Smooth muscle cell (in vitro differentiated cells): ENCODE measurements around the gene PDE8A. TPM values are rescaled to one million over a fixed set of nuclear protein-coding genes. Genes with fewer than 3 reads are reported as not detected.

ENCODE experiments used
- DNase-seq: peaks from one replicate; lab custom pipeline; 2025; ENCODE audit not compliant: unreplicated experiment; lab: John Stamatoyannopoulos, UW
- H2AFZ ChIP-seq: fragments of 200-600 bp; sonication (generic); 2 replicates; pipeline ENCODE4 v1.6.0; 2016; ENCODE audit warnings: antibody characterized with exemption, low read depth, mild to moderate bottlenecking
- H3F3A ChIP-seq: fragments of 200-600 bp; sonication (generic); 2 replicates; pipeline ENCODE4 v1.6.0; 2017; ENCODE audit warnings: antibody characterized with exemption, low read depth
- H3K27ac ChIP-seq: fragments of 200-600 bp; sonication (generic); 2 replicates; pipeline ENCODE4 v1.5.1; 2016; ENCODE audit warnings: low read depth, mild to moderate bottlenecking
- H3K27me3 ChIP-seq: fragments of 200-600 bp; sonication (generic); 2 replicates; pipeline ENCODE4 v1.6.1; 2016; ENCODE audit warnings: low read depth, mild to moderate bottlenecking
- H3K36me3 ChIP-seq: fragments of 200-600 bp; sonication (generic); 2 replicates; pipeline ENCODE4 v1.5.1; 2016; ENCODE audit warnings: low read depth
- H3K4me1 ChIP-seq: fragments of 200-600 bp; sonication (generic); 2 replicates; pipeline ENCODE4 v1.5.1; 2016; ENCODE audit warnings: low read depth
- H3K4me2 ChIP-seq: fragments of 200-600 bp; sonication (generic); 2 replicates; pipeline ENCODE4 v1.6.0; 2016; ENCODE audit warnings: mild to moderate bottlenecking
- H3K4me3 ChIP-seq: fragments of 200-600 bp; sonication (generic); 2 replicates; pipeline ENCODE4 v1.5.1; 2016; ENCODE audit warnings: mild to moderate bottlenecking
- H3K79me2 ChIP-seq: fragments of 200-600 bp; sonication (generic); 2 replicates; pipeline ENCODE4 v1.6.0; 2016; ENCODE audit warnings: low read depth, mild to moderate bottlenecking
- H3K9ac ChIP-seq: fragments of 200-600 bp; sonication (generic); 2 replicates; pipeline ENCODE4 v1.6.0; 2016; ENCODE audit warnings: low read depth
- H3K9me3 ChIP-seq: fragments of 200-600 bp; sonication (generic); replicated peaks from 2 replicates; pipeline ENCODE4 v1.5.1; 2016; ENCODE audit warnings: low read depth
- H4K20me1 ChIP-seq: fragments of 200-600 bp; sonication (generic); 2 replicates; pipeline ENCODE4 v1.6.0; 2016; ENCODE audit warnings: low read depth
- CTCF ChIP-seq: fragments of 200-600 bp; sonication (generic); IDR thresholded peaks from 2 replicates; pipeline ENCODE4 v1.5.1; 2017; ENCODE audit warnings: borderline replicate concordance, mild to moderate bottlenecking, antibody characterized with exemption; ENCODE audit not compliant: insufficient read depth, poor library complexity, severe bottlenecking
- WGBS: methylation state at CpG from one replicate; pipeline ENCODE4 v1.1.7; 2016; ENCODE audit warnings: low lambda C conversion rate; 5-methylcytosine and 5-hydroxymethylcytosine counted together
- polyA plus RNA-seq: library from polyadenylated mRNA; unstranded; fragments of >200 nt; fragmentation: Nextera tagmentation; extraction: Ambion mirVana; gene quantifications from 2 replicates; pipeline ENCODE4 v1.2.1, GENCODE V29; 2016
- total RNA-seq: library from RNA; depleted of rRNA; stranded (reverse); fragments of >200 nt; gene quantifications from 2 replicates; pipeline ENCODE4 v1.2.3, GENCODE V29; 2014

PDE8A gene
- total RNA-seq, result 17.5 and 19.8 TPM in 2 replicates
- 4.3 and 5.5 TPM in 2 replicates for polyA plus RNA-seq

- H3K9ac ChIP-seq, result peak within 1 kb of the TSS; percentile 71
- H3K27me3 ChIP-seq, result no peaks in the 10 kb centered on the region
- H3K9me3 ChIP-seq, result no peaks in the 10 kb centered on the region
- H3F3A ChIP-seq, result peaks cover 3% of the 10 kb centered on the region
- no peaks in the 10 kb centered on the region for H3K36me3 ChIP-seq
- H3K4me2 ChIP-seq, result peak within 1 kb of the TSS; percentile 90
- TF ChIP-seq CTCF, result no peak
- H4K20me1 ChIP-seq, result peaks cover 45% of the 10 kb centered on the region
- H2AFZ ChIP-seq, result peak within 1 kb of the TSS; percentile 89
- peak within 1 kb of the TSS; percentile 76 for H3K27ac ChIP-seq
- H3K4me3 ChIP-seq, result peak within 1 kb of the TSS; percentile 81
- H3K79me2 ChIP-seq, result peaks cover 24% of the 10 kb centered on the region
- no peak for DNase-seq
- H3K4me1 ChIP-seq, result peaks cover 4% of the 10 kb centered on the region
- WGBS, result under 1% methylated on average over 78 of the region's 95 CpGs
These were observed at the start of gene PDE8A for GRCh38 chr15:84981711-84982300. Gene PDE8A (plus strand): TSS chr15:84981856. CDS start chr15:84982163, 307 bp downstream.

GRCh38 chr15:84934942-84935729, 46.5 kb upstream of the PDE8A start:
- Histone ChIP-seq H4K20me1 (no peaks in the 10 kb centered on the region), H3K4me3 (no peak overlapping the region), H3K36me3 (no peaks in the 10 kb centered on the region), H3K4me2 (no peak overlapping the region), H2AFZ (no peak overlapping the region), H3K4me1 (no peaks in the 10 kb centered on the region), H3K9ac (no peak overlapping the region), H3F3A (no peaks in the 10 kb centered on the region), H3K79me2 (no peaks in the 10 kb centered on the region), H3K27me3 (no peaks in the 10 kb centered on the region), H3K27ac (no peak overlapping the region), H3K9me3 (no peaks in the 10 kb centered on the region)
- no peak for DNase-seq
- 84% methylated on average over 21 of the region's 21 CpGs for WGBS
- peak; percentile 15 for TF ChIP-seq CTCF

GRCh38 chr15:84937144-84937543, 44.5 kb upstream of the PDE8A start:
- Histone ChIP-seq H3K4me1 (no peaks in the 10 kb centered on the region), H3K36me3 (no peaks in the 10 kb centered on the region)
- 77% methylated on average over 5 of the region's 5 CpGs for WGBS

More at GRCh38 chr15:84937144-84937543, 44.5 kb upstream of the PDE8A start:
- Histone ChIP-seq H3K9ac (no peak overlapping the region), H3F3A (no peaks in the 10 kb centered on the region), H3K27me3 (no peaks in the 10 kb centered on the region), H3K79me2 (no peaks in the 10 kb centered on the region), H3K9me3 (no peaks in the 10 kb centered on the region), H4K20me1 (no peaks in the 10 kb centered on the region), H2AFZ (no peak overlapping the region), H3K27ac (no peak overlapping the region), H3K4me3 (no peak overlapping the region), H3K4me2 (no peak overlapping the region)
- no peak for TF ChIP-seq CTCF
- no peak for DNase-seq
